Right renal cortex interstitium (tissue), 3 donors: ENCODE measurements around the gene TXNL4A. TPM values are rescaled to one million over a fixed set of nuclear protein-coding genes. Genes with fewer than 3 reads are reported as not detected.

Source experiments
- DNase-seq, 3 donors: peaks; one replicate each; pipeline ENCODE4 v3.0.0-alpha.2; 2013; ENCODE audit warnings: low read depth in 3 of 3, low spot score in 2 of 3
- polyA plus RNA-seq, 3 donors: library from polyadenylated mRNA; unstranded; fragments of 120-200 nt; gene quantifications; one replicate each; pipeline ENCODE4 v1.2.1, GENCODE V29; 2013; ENCODE audit not compliant: insufficient read length in 3 of 3

TXNL4A gene
- polyA plus RNA-seq, 3 donors, result 78.1 to 88.4 (median 80.6) TPM

GRCh38 chr18:79950515-79951341, 37.6 kb downstream of the TXNL4A start:
- no peak for DNase-seq

GRCh38 chr18:79949697-79950487, 38.5 kb downstream of the TXNL4A start:
- no peak for DNase-seq

- no peak for DNase-seq
These were observed 39.5 kb downstream of the TXNL4A start for GRCh38 chr18:79948719-79949411.

- no peak for DNase-seq
These were observed 40.3 kb downstream of the TXNL4A start for GRCh38 chr18:79947881-79948610.

- DNase-seq, result no peak
These were observed 41.2 kb downstream of the TXNL4A start for GRCh38 chr18:79947054-79947755.

- DNase-seq, result no peak
These were observed 43.0 kb downstream of the TXNL4A start for GRCh38 chr18:79945118-79946042.

GRCh38 chr18:79944746-79945117, 43.6 kb downstream of the TXNL4A start:
- no peak for DNase-seq

- DNase-seq, result no peak
These were observed 44.1 kb downstream of the TXNL4A start for GRCh38 chr18:79944126-79944731.

- no peak for DNase-seq
These were observed 44.7 kb downstream of the TXNL4A start for GRCh38 chr18:79943608-79944125.

- DNase-seq, result no peak
These were observed 45.4 kb downstream of the TXNL4A start for GRCh38 chr18:79942786-79943607.

GRCh38 chr18:79942211-79942610, 46.2 kb downstream of the TXNL4A start:
- no peak for DNase-seq

- no peak for DNase-seq
These were observed 46.8 kb downstream of the TXNL4A start for GRCh38 chr18:79941473-79942119.

- DNase-seq, result no peak
These were observed 47.4 kb downstream of the TXNL4A start for GRCh38 chr18:79940814-79941472.

- no peak for DNase-seq
These were observed 48.1 kb downstream of the TXNL4A start for GRCh38 chr18:79940126-79940813.

GRCh38 chr18:79939096-79939495, 49.3 kb downstream of the TXNL4A start:
- DNase-seq, result no peak

- DNase-seq, result no peak
These were observed 50.2 kb downstream of the TXNL4A start for GRCh38 chr18:79938196-79938595.
